ENCODE data around the gene COL15A1.

GRCh38 chr9:99049228-99049627 lies 105.5 kb downstream of the COL15A1 start:
- no peak for TF ChIP-seq CTCF (IDR thresholded peaks at IDR 0.05)
- no peak for TF ChIP-seq POLR2A (IDR thresholded peaks at IDR 0.05)
- TF ChIP-seq POLR2AphosphoS5 (IDR thresholded peaks at IDR 0.05), result no peak

All from transverse colon (tissue), 4 donors.